ENCODE results near the gene SH3RF2.

Gene SH3RF2

DNA sequence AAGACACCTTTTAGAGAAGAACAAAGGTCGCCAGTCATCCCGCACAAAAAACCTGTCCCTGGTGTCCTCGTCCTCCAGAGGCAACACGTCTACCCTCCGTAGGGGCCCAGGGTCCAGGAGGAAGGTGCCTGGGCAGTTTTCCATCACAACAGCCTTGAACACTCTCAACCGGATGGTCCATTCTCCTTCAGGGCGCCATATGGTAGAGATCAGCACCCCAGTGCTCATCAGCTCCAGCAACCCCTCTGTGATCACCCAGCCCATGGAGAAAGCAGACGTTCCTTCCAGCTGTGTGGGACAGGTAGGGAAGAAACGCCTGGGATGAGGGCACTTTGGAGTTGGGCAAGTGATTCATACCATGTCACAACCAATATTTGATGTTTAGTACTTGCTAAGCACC lies 77.4 kb downstream of the SH3RF2 start:
- no peak for DNase-seq

DNA sequence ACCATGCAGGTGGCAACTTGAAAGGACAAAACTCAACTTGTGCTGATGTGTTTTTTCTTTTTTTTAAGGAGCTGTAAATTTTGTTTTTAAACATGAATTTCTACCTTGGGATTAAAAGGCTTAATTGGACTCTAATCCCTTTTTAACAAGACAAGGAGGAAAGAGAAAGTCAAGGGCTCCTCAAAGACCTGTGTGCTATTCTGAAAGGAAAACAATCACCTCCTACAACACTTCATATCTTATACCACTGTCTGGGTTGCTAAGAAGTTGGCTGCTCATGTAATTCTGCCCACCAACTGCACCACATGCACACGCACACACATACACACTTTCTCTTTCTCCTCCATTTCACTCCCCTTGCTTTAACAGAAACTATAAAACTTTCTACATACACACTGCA lies 78.6 kb downstream of the SH3RF2 start:
- DNase-seq: no peak

GRCh38 chr5:146016764-146017484 lies 80.5 kb downstream of the SH3RF2 start:
- DNase-seq: no peak

- DNase-seq: no peak
Measured at GRCh38 chr5:146018514-146019375, 82.4 kb downstream of the SH3RF2 start.

DNA sequence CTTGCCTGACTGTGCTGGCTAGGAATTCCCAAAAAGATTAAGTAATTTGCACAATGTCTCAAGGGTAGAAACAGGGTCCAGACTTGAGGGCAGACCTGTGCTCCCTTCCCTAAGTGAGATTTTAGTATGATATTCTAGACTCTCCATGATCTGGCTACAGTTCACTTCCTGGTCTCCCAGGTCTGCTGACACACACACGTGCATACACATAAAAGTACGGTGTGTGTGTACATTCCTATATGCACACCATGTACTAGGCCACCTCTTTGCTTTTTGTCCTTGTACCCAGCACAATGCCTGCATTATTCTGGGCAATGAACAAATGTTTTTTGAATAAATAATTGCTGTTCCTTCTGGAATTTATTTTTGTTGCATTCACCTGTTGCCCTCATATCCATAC lies 83.7 kb downstream of the SH3RF2 start:
- no peak for DNase-seq

DNA sequence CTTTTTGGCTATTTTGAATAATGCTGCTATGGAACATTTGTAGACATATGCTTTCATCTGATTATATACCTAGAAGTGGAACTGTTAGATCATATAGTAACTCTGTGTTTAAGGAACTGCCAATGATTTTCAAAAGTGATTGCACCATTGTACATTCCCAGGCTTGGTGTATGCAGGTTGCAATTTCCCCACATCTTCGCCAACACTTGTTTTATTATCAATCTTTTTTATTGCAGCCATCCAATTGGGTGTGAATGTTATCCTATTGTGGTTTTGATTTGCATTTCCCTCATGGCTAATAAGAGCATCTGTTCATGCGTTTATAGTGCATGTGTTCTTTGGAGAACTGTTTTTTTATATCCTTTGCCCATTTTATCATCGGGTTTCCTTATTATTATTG lies 87.7 kb downstream of the SH3RF2 start:
- no peak for DNase-seq

DNA sequence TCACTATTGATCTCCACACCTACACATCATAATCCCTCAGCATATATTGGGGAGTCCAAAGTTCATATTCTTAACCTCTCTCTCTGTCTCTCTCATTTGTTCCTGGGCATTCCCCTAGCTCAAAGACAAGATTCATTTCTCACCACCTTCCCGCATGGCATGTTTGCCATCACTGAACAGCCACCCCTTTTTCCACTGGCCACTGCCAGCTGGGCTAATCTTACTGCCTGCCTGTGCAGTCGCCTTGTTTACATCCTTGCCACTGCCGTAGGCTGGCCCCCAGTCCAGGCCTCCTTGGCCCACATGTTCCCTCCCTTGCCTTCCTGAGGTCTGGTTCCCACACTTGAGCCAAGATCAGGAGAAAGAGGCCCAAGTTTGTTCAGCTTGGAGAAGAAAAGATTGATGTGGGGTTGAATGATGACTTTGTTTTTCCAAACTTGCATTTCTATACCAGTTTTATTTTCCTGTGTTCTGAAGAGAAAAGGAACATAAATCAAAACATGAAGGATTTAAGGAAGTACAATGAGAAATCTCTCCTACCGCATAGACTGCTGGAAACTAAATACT lies 88.8 kb downstream of the SH3RF2 start:
- DNase-seq: no peak

DNA sequence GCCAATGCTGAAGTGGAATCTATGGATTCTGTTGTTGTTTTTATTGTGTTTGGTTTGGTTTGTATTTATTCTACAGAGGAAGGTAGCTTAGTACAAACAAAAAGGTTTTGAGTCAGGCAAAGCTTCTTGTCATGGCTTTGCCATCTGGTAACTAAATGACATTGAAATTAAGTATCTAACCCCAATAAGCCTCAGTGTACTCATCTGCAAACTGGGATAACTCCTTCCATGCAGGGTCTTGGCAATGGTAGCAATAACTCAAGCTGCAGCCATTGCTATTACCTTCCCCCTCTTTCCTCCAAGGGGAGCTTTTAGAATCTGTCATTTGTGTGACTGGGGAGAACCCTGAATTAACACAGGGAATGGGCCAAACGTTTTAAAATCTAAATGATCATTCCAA lies 89.3 kb downstream of the SH3RF2 start:
- no peak for DNase-seq

GRCh38 chr5:146026307-146027010 lies 90.1 kb downstream of the SH3RF2 start:
- no peak for DNase-seq

- DNase-seq: no peak
Measured at GRCh38 chr5:146027751-146028150, 91.4 kb downstream of the SH3RF2 start.

DNA sequence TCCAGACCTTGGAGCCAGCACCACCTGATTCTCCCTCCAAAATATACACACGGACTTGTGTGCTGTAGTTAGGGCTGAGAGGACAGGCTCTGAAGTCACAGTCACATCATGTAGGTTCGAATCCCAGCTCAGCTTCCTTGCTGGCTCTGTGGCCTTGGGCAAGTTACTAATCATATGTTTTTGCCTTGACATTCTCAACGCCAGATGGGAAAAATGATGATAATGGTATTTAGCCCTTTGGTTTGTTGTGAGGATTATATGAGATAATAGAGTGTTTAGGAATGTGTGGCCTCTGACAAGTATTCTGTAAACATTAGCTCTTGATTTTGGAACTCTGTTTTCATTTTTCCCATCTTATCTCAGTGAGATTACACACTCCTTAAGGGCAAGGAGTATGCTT lies 96.5 kb downstream of the SH3RF2 start:
- no peak for DNase-seq

GRCh38 chr5:146034127-146034526 lies 97.7 kb downstream of the SH3RF2 start:
- DNase-seq: no peak

DNA sequence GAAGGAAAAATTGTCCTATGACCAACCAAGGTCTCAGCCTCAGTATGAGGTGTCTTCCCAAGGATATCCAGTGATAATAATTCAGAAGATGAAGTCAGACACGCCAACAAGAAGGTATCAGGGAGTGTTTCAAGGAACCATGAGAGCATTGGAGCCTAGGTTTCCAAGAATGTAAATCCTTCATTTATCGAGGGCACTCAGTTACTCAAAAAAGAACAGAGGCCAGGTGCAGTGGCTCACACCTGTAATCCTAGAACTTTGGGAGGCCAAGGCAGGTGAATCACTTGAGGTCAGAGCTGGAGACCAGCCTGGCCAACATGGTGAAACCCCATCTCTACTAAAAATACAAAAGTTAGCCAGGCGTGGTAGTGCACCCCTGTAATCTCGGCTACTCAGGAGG lies 98.2 kb downstream of the SH3RF2 start:
- no peak for DNase-seq

GRCh38 chr5:146039420-146039819 lies 103.0 kb downstream of the SH3RF2 start:
- DNase-seq: no peak

DNA sequence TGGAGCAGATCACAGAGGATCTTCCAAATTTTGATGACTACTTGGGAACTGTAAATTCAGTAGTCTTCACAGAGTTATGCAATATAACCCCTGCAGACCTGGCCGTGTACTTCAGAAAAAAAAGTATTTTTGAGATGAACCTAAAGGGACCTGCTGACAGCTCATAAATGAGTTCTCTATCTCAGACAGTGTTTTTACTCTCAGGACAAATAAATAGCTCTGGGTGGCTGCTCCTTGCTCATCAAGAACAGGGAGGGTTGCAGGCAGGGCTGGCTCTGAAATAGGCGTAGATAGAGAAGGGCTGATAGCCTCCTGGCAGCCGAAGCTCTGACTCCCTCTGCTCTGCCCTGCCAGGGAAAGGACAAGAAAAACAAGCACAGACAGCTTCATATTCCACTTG lies 104.1 kb downstream of the SH3RF2 start:
- no peak for DNase-seq

DNA sequence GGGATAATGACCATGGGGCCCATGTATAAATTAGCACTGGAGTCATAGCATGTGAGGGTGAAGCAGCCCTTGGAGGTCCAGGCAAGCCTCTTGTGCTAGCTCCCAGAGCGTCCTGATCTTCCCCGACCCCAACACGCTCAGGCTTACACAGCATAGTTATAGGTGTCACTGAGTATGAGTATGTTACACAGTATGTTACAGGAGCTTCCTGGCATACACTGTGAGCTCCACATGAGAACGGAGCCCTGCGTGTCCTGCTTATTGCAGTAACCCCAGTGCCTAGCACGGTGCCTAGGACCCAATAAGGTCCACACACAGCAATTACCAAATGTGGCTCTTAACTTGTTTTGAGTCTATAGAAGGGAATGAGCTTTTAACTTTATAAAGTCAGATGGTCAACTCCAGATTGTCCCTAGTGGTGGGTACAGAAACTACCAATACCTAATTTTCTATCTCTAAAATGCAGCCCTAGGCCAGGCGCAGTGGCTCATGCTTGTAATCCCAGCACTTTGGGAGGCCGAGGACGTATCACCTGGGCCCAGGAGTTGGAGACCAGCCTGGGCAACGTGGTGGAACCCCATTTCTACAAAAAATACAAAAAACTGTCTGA lies 104.9 kb downstream of the SH3RF2 start:
- DNase-seq: no peak

- DNase-seq: no peak
Measured at GRCh38 chr5:146042628-146043279, 106.4 kb downstream of the SH3RF2 start.

GRCh38 chr5:146043722-146044121 lies 107.3 kb downstream of the SH3RF2 start:
- DNase-seq: no peak

GRCh38 chr5:146047396-146047795 lies 111.0 kb downstream of the SH3RF2 start:
- no peak for DNase-seq

GRCh38 chr5:146048994-146049703 lies 112.8 kb downstream of the SH3RF2 start:
- DNase-seq: no peak

GRCh38 chr5:146049704-146050026 lies 113.3 kb downstream of the SH3RF2 start:
- no peak for DNase-seq

DNA sequence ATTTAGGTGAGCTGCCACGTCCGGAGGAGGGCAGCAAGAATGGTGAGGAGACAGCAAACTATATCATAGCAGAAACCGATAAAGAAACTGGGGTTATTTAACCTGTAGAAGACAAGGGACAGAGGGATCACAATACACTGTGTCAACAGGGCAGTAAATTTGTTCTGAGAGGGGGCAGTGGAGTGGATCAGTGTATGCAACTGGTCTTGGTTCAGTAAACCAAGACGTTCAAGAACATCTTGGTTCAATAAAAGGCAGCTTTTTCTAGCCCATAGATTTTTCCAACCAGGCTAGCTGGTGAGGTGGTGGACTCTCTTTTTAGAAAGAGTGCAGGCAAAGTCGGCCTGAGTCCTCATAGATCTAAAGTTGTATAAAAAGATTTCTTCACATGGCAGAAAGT lies 113.7 kb downstream of the SH3RF2 start:
- DNase-seq: no peak

All from cortex of kidney (tissue), 1 donor.